MCF 10A (cell line): Measurements from ENCODE around the gene PCNX3. TPM values are rescaled to one million over a fixed set of nuclear protein-coding genes. Genes with fewer than 3 reads are reported as not detected.

Source experiments
- BruUV-seq: library from RNA; stranded (reverse); fragments of 400-500 nt; replicated peaks from 2 replicates; lab custom pipeline; 2021; lab: Mats Ljungman, UMichigan
- CTCF ChIA-PET: fragments of 300-600 bp; sonication (Branson Sonifier 250); formaldehyde crosslinking; extraction: SDS; loops from one replicate; lab custom pipeline; 2021; ENCODE audit warnings: antibody characterized with exemption, inconsistent platforms; lab: Yijun Ruan, JAX
- POLR2A ChIA-PET: fragments of 300-600, 350-650 bp; sonication (Branson Sonifier 250); formaldehyde crosslinking; extraction: SDS; loops from one replicate; lab custom pipeline; 2020; ENCODE audit warnings: antibody characterized with exemption, inconsistent platforms; lab: Yijun Ruan, JAX
- DNase-seq: peaks from one replicate; pipeline ENCODE4 v3.0.0-alpha.2; 2018; ENCODE audit not compliant: unreplicated experiment
- H3K27ac Mint-ChIP-seq: one replicate; pipeline ENCODE4 v1.8.0; 2022; ENCODE audit warnings: mild to moderate bottlenecking, low read depth, mixed read lengths; ENCODE audit not compliant: unreplicated experiment
- H3K27me3 Mint-ChIP-seq: one replicate; pipeline ENCODE4 v1.8.0; 2022; ENCODE audit warnings: mixed read lengths; ENCODE audit not compliant: insufficient read depth, unreplicated experiment
- H3K36me3 Mint-ChIP-seq: one replicate; pipeline ENCODE4 v1.8.0; 2022; ENCODE audit warnings: mild to moderate bottlenecking, moderate library complexity, mixed read lengths; ENCODE audit not compliant: insufficient read depth, unreplicated experiment
- H3K4me1 Mint-ChIP-seq: one replicate; pipeline ENCODE4 v1.8.0; 2022; ENCODE audit warnings: mixed read lengths; ENCODE audit not compliant: insufficient read depth, unreplicated experiment
- H3K4me3 Mint-ChIP-seq: one replicate; pipeline ENCODE4 v1.8.0; 2022; ENCODE audit warnings: mild to moderate bottlenecking, moderate library complexity, mixed read lengths; ENCODE audit not compliant: unreplicated experiment
- H3K9me3 Mint-ChIP-seq: one replicate; pipeline ENCODE4 v1.8.0; 2022; ENCODE audit warnings: mixed read lengths; ENCODE audit not compliant: unreplicated experiment
- CTCF ChIP-seq: fragments of 200-600 bp; IDR thresholded peaks from one replicate; pipeline ENCODE4 v1.8.0; 2022; ENCODE audit warnings: antibody characterized with exemption, mild to moderate bottlenecking; ENCODE audit not compliant: unreplicated experiment
- intact Hi-C: fragments of 100-400 bp; cut with micrococcal nuclease; formaldehyde crosslinking; loops from 2 replicates; pipeline ENCODE4 v1.14.1; 2022
- total RNA-seq: library from RNA; stranded (reverse); gene quantifications from 2 replicates; pipeline ENCODE4 v1.2.3, GENCODE V29; 2022

PCNX3 gene
- total RNA-seq, 1 experiment from 2014 or later: 40.9 TPM

GRCh38 chr11:65615950-65616574 lies 486 bp downstream of the PCNX3 start:
- no peak for TF ChIP-seq CTCF
- Mint-ChIP-seq H3K27ac (peak overlapping the region; percentile 91), H3K4me1 (peaks cover 20% of the 10 kb centered on the region), H3K36me3 (peaks cover 22% of the 10 kb centered on the region), H3K27me3 (no peaks in the 10 kb centered on the region), H3K9me3 (no peaks in the 10 kb centered on the region), H3K4me3 (peak overlapping the region; percentile 91)
- no TSS peak for BruUV-seq
- POLR2A ChIA-PET: interaction anchor here (0.6 to 6.9 kb wide), 28 partner anchors 17 to 1967 kb away, joined by 3 to 103 read pairs (median 5); partner anchors contain the start of genes CFL1, EHBP1L1, FAM89B and FIBP
- CTCF ChIA-PET: interaction anchor here (0.6 to 2.0 kb wide), 6 partner anchors 12 to 75 kb away, joined by 3 to 11 read pairs (median 4); partner anchors contain the start of genes FAM89B and SIPA1
- intact Hi-C loops: loop anchor here (1.0 to 5.0 kb wide), 2 partner anchors 36 to 39 kb away; no protein-coding TSS in a partner anchor
- DNase-seq: no peak

- no peaks in the 10 kb centered on the region for H3K9me3 Mint-ChIP-seq
- H3K27ac Mint-ChIP-seq: peak overlapping the region; percentile 91
- H3K4me1 Mint-ChIP-seq: peaks cover 20% of the 10 kb centered on the region
- H3K4me3 Mint-ChIP-seq: peak overlapping the region; percentile 91
- intact Hi-C loops: loop anchor here (5.0 kb wide), 1 partner anchor 36 kb away; no protein-coding TSS in a partner anchor
- H3K27me3 Mint-ChIP-seq: no peaks in the 10 kb centered on the region
- peaks cover 27% of the 10 kb centered on the region for H3K36me3 Mint-ChIP-seq
- no peak for TF ChIP-seq CTCF
- CTCF ChIA-PET: interaction anchor here (1.1 to 1.9 kb wide), 5 partner anchors 12 to 75 kb away, joined by 3 to 7 read pairs (median 5); partner anchors contain the start of genes SIPA1 and ZNRD2
- BruUV-seq: TSS peak; percentile 24
- POLR2A ChIA-PET: interaction anchor here (0.6 to 6.9 kb wide), 7 partner anchors 27 to 233 kb away, joined by 3 to 103 read pairs (median 4); partner anchors contain the start of genes FAM89B, RELA and ZNRD2
- no peak for DNase-seq
Observed at GRCh38 chr11:65616575-65617001, 1.0 kb downstream of the PCNX3 start.

GRCh38 chr11:65617136-65617850 lies 1.7 kb downstream of the PCNX3 start:
- Mint-ChIP-seq H3K9me3 (no peaks in the 10 kb centered on the region), H3K4me3 (peak overlapping the region; percentile 91), H3K4me1 (peaks cover 13% of the 10 kb centered on the region), H3K27ac (peak overlapping the region; percentile 91), H3K27me3 (no peaks in the 10 kb centered on the region), H3K36me3 (peaks cover 32% of the 10 kb centered on the region)
- no TSS peak for BruUV-seq
- ChIA-PET CTCF (interaction anchor here (0.6 to 1.9 kb wide), 7 partner anchors 11 to 163 kb away, joined by 3 to 7 read pairs (median 4); partner anchors contain the start of genes SIPA1 and ZNRD2), POLR2A (interaction anchor here (0.6 to 6.9 kb wide), 9 partner anchors 15 to 232 kb away, joined by 3 to 103 read pairs (median 4); partner anchors contain the start of genes FAM89B, RELA and ZNRD2)
- no peak for TF ChIP-seq CTCF
- DNase-seq: no peak
- intact Hi-C loops: loop anchor here (5.0 kb wide), 1 partner anchor 35 kb away; no protein-coding TSS in a partner anchor
